ENCODE measurements around the gene ECI1.

The ECI1 gene, protein sequence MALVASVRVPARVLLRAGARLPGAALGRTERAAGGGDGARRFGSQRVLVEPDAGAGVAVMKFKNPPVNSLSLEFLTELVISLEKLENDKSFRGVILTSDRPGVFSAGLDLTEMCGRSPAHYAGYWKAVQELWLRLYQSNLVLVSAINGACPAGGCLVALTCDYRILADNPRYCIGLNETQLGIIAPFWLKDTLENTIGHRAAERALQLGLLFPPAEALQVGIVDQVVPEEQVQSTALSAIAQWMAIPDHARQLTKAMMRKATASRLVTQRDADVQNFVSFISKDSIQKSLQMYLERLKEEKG

DNA sequence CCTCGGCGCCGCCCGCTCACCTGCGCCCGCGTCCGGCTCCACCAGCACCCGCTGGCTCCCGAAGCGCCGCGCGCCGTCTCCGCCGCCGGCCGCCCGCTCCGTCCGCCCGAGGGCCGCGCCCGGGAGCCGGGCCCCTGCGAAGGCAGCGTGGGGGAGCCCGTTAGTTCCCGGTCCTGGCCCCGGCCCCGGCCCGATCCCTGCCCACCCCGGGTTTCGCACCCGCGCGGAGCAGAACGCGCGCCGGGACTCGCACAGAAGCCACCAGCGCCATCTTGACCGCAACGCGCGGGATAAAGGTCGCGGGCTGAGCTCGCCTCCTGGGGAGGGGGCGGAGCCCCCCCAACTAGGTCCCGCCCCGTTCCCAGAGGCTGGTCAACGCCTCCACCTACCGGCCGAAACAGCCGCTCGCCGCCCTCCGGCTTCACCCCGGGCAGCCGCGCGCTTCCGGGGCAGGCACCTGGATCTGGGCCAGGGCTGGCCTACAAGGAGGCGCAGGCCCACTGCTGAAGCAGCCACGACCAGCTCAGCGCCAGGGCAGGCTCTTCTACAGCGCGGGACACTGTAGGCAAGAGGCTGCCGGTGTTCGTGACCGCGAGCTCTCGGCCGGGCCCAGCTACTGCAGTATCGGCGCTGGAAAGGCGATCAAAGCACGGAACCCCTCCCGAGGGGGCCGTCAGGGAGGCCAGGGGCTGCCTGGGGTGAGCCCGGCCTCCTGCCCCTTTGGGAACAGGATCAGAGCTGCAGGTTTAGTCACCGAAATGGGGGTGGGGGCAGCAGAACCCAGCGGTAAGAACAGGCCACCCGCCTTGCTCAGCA lies at the start of gene ECI1:
ECI1 (minus strand) TSS at position 292 of the 816 bp plus-strand sequence; CDS start at position 271, 21 bp downstream.
- DNase-seq (ENCODE audit: low spot score): peak; percentile 99

DNA sequence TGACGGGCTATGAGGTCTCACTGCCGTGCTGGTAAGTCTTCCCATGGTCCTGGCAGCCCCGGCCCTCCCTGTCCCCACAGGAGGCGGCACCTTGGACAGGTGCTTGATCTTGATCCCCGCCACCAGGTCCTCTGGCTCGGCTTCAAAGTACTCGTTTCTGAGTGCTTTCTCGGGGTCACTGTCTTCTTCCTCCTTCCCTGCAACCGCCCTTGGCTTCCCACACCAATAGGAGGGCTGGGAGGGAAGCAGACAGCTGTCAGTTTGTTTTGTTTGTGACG lies 48.5 kb upstream of the ECI1 start:
- no peak for DNase-seq (ENCODE audit: low spot score)

DNA sequence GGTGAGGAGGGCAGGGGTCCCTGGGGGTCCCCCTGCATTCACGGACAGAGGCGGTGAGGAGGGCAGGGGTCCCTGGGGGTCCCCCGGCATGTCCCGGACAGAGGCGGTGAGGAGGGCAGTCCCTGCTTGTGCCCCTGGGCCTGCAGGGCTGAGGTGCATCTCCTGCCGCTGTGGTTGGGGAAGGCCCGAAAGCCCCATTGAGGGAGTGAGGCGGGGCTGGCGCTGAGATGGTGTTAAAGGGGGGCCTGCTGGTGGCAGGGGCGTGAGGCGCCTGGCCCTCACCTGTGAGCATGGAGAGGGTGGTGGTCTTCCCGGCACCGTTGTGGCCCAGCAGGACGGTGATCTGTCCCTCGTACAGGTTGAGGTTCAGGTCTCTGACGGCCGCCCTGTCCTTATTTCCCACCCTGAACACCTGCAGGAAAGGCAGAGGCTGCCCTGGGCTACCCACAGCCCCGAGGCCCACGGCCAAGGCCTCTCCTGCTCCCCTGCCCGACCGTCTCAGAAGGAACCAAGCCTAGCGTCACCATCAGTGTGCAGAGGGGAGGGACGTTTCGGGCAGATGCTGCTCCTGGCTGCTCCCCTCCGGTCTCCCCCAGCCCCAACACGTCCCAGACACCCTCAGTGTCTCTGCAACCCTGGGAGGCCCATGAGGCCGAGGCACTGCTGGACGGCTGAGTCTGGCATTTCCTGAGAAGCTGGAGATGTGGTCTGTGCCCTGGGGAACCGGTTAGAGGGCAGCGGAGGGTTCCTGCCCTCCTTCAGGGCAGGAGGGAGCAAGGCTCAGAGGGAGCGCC lies 47.9 kb upstream of the ECI1 start:
- DNase-seq (ENCODE audit: low spot score): no peak

DNA sequence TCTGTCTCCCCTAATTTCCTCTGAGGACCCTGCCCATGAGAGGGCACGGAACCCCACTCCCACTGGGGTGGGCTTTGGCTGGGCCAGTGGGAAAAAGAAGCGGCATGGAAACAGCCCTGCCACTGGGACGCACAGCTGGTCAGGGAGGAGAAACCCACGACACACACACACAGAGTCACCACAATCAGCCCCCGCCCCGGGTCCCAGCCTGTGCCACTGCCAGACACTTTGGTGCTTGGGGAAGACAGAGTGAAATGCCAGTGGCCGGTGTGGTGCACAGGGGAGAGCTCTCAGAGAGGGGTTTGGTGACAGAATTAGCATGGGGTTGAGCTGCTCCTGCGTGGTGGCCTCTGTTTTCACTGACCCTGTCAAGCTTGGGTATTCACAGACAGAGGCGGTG lies 47.2 kb upstream of the ECI1 start:
- DNase-seq (ENCODE audit: low spot score): no peak

DNA sequence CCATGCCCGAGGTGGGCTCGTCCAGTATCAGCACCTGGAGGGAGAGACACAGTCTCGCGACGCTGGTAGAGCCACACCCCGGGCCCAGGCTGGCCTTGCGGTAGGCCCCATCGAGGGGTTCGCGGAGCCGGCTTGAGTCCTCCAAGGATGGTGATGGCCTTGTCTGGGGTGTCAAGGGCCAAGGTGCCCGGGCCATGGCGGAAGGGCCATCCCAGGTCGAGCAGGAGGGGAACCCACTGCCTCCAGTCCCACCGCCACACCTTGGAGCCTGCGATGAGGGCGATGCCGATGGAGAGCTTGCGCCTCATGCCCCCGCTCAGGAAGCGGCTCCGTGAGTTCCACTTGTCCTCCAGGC lies 46.1 kb upstream of the ECI1 start:
- DNase-seq (ENCODE audit: low spot score): no peak

DNA sequence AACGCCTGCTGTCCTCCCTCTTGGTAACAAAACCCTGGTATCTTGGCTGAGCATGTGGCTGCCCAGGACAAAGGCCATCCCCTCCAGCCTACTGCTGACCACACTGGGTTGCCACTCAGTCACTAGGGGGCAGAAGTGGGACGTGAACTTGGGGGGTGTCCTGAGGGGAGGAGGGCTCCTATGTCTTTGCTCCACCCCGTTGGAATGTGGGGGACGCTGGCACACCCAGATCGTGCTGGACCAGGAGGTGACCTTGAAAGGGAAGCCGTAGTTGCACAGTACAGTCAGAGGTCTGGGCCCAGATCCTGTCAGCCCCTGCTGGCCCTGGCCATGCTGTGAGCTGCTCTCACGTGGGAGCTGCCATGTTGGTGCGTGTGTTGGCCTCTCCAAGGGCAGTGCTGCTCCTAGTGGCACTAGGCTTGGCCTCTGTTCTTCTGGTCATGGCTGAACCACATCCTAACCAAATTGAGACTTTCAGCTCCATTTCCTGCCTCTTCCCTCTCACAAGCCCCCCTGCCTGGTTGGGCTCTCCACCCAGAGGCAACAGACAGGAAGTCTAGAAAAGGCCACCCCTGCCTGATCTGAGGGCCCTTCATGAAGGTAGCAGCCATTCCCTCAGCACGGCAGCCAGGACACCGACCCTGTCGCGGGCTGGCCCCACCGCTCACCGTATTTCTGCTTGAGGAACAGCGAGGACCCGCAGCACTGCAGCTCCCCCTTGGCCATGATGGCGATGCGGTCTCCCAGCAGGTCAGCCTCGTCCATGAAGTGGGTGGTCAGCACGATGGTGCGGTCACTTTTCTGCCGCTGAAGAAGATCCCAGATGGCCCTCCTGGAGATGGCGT lies 45.5 kb upstream of the ECI1 start:
- DNase-seq (ENCODE audit: low spot score): no peak

DNA sequence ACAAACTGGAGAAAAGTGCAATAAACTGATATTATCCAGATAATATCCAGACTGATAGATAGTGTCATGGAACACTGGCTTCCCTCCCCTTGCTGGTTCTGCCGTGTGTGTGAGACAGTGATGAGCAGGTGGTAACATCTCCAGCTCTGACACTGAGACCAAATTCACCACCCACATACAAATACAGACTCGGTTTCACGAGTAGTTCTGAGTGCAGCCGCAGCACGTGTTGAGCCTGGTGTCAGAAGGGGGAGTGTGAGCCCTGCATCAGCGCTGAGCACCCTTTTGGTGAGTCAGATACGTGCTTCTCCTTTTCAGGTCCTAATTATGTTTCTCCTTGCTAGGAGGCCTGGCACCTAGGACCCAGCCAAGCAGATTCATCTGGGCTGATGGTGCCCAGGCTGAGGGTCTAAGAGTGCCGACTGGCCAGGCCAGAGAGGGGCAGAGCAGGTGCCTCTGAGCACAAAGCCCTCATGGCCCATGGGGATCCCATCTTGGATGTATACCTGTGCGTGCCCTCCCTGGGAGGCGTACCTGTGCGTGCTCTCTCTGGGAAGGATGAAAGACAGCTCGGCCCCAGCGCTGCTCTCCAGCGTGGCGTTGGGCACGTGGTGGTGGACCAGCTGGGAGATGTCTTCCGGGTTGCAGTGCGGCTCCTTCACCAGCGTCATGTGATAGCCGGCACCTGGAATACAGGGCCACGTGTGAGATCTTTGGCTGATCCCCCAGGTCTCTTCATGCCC lies 43.8 kb upstream of the ECI1 start:
- DNase-seq (ENCODE audit: low spot score): no peak

DNA sequence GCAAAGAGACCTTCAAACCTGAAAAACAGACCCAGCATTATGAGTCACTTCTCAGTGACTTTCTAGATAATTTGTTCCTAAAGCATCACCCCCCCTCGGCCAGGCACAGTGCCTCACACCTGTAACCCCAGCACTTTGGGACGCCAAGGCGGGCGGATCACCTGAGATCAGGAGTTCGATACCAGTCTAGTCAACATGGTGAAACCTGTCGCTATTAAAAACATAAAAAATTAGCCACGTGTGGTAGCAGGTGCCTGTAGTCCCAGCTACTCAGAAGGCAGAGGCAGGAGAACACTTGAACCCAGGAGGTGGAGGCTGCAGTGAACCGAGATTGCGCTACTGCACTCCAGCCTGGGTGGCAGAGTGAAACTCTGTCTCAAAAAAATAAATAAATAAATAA lies 40.8 kb upstream of the ECI1 start:
- no peak for DNase-seq (ENCODE audit: low spot score)

DNA sequence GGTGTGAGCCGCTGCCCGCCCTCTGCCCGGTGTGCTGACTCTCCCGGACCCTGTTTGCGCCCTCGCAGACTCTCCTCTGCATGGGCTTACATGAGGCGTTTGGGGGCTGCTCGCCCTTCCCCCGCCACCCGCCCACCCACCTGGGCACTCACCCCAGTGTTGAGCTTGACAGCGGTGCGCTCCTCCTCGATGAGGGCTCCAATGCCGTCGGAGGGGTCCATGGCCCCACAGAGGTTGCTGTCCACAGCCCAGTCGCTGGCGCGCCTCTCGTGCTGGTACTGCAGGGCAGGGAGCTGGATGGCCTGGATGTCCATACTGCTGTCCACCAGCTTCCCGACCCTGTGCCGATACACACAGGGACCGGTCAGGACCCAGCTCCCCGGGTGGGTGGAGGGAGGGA lies 37.9 kb upstream of the ECI1 start:
- DNase-seq (ENCODE audit: low spot score): no peak

DNA sequence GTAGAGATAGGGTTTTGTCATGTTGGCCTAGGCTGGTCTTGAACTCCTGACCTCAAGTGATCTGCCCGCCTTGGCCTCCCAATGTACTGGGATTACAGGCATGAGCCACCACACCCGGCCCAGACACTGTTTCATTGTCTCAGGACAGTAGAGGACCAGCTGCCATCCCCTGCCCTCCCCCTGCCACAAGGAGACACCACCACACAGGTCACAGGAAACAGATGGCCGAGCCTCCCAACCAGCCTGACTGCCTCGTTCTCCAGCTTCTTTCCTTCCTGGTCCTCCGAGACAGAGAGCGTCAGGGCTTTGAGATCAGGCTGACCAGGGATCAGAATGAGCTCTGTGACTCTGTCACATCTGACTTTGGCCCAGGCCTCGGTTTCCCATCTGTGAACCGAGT lies 37.3 kb upstream of the ECI1 start:
- no peak for DNase-seq (ENCODE audit: low spot score)

DNA sequence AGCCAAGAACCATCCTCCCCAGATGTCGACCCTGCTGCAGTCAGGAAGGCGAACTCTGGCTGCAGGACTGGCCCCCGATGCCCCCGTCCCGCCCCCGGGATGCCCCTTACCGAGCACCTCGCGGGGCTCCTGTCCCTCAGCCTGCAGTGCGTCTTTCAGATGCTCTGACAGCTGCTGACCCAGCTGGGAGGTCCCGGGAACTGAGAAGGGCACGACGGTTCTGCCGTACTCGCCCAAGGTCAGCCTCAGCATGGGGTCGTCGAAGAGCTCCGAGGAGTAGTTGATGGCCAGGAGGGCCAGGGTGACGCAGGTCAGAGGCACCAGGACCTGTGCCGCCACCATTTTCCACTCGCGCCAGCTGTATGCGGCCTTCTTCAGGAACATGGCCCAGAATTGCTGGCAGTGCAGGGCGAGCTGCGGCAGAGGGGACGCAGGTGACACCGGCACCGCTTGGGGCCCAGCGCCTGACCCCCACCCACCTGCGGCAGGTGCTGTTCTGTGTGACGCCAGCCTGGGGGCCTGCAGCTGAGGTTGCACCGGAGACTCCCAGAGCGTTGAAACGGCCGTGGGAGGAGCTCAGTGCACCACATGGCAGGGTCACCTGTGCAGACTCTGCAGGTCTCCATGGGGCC lies 36.6 kb upstream of the ECI1 start:
- no peak for DNase-seq (ENCODE audit: low spot score)

DNA sequence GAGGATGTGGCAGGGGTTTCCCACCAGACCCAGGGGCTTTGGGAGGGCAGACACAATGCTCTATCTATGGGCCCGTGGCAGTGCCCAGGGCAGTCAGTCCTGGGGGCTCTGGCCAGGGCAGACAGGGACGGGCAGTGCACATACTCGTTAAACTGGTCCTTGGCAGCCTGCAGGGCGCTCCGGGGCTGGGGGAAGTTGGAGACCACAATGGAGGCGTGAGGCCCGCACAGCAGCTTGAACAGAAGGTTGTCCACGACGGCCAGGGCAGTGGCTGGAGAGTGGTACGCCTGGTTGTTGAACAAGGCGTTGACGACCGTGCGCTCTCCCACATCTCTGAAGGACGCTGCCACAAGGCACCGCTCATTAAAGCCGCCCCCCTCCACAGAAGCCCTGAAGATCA lies 35.2 kb upstream of the ECI1 start:
- no peak for DNase-seq (ENCODE audit: low spot score)

DNA sequence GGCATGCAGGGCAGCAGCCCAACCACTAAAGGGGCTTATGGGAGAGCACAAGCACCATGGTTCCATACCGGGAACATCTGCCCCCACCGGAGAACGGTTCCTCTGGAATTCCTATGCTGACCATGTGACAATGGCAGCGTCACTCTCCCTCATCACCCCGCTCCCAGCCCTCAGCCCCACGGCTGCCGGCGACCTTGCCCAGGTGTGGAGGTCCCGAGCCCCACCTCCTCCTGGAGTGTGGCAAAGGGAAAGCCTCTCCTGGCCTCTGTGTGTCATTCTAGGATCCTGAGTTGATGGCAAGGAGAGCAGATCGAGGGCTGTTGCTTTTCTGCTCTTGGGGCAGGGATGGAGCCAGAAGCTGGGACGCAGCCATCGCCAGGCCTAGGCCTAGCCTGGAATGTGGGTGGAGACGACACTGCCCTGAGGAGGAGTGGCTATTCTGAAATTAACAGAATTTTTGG lies 34.4 kb upstream of the ECI1 start:
- DNase-seq (ENCODE audit: low spot score): no peak

DNA sequence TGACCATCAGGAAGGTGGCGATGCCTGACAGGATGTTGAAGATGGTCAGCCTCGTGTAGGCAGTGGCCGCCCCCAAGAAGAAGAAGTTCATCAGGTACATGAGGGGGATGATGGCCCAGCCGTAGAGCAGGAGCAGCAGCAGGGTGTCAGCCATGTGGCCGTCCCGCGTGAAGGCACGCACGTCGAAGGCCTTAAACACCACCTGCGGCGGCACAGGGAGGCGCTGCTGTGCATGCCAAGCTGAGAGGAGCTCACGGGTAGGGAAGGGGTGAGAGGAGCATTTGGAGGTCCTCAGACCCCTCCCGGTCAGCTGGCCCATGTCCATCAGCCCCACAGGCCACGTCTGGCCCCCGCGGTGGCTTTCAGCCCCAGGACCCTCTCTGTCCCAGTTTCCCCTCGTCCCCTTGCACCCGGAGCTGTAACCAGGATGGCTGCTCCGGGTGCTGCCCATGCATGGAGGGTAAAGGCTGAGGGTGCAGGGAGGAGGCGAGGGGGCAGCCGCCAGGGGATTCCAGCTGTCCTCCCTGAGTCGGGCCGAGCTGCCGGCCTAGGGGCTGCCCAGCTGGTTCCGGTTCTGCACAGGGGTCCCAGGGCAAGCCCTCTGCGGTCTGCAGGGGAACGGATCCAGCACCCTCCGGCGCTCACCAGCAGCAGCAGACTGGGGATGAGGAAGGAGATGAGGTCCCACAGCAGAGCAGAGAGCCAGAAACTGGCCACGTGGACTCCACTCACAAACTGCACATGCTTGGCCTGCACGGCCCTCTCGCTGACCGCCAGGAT lies 33.6 kb upstream of the ECI1 start:
- DNase-seq (ENCODE audit: low spot score): no peak

DNA sequence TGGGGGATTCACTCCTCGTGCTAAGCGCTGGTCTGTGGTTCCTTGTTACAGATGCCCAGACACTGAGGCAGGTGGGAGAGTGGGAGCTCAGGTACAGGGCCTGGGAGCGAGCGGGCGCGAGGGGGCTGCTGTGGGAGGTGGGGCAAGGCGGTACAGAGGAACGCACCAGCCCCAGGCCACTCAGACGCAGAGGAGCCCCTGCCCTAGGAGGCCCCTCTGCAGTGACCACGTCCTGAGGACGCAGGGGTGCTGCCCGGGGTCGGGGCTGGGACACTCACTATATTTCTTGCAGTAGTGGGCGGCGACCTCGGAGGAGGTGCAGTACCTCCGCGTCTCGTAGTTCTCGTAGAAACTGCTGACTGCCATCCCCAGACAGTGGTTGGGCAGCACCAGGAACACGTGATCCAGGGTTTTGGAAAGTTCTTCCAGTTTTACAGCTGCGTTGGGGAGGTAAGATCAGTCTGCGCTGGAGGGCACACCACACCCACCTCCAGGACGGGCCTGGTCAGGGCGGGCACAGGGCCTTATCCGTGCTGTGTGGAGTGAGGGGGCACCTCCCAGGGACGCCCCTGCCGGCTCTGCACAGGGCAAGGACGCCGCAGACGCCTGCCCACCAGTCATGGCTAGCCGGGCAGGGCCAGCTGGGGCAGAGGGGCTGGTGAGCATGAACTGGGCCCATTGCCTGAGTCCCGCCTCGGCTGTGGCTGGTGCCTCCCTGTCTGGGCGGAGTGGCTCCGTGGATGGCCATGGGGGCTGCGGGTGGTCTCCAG lies 32.8 kb upstream of the ECI1 start:
- no peak for DNase-seq (ENCODE audit: low spot score)

DNA sequence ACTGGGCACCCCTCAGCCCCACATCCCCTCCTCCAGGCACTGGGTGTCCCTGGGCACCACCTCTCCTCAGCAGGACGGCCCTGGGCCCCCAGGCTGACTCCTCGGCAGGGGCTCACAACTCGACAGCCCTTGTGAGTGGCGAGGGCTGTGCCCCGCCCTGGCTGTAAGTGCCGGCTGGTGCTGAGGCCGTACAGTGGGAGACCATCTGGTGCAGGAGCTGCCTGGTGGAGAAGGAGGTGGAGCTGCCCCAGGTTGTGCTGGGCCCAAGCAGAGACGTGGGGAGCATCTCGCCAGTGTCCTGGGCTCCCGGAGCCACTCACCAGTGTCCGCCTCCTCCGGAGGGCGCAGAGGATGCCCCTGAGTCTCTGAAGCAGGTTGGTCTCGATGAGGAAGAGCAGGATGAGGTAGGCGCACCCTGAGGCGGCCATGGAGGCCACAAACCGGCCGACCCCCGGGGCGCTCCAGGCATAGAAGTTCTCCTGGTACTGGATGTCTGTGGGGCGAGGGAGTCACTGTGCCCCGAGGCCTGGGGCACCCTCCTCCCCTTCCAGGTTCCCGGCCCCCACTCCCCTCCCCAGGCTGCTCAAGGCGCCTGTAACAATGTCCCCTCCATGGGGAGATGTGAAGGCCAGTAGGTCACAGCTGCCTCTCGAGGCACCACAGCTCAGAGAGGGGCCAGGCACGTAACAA lies 31.6 kb upstream of the ECI1 start:
- DNase-seq (ENCODE audit: low spot score): no peak

DNA sequence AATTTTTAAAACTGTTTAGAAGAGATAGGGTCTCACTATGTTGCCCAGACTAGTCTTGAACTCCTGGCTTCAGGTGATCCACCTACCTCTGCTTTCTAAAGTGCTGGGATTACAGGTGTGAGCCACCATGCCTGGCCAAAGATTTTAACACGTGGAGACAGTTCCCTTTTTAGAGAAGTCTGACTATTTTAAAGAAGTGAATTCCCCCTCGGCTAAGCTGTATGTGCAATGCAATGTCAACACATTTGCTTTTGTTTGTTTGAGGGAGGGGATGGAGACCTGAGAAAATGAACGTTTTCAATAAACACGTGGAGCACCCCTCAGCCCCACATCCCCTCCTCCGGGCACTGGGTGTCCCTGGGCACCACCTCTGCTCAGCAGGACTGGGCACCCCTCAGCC lies 30.9 kb upstream of the ECI1 start:
- DNase-seq (ENCODE audit: low spot score): no peak

DNA sequence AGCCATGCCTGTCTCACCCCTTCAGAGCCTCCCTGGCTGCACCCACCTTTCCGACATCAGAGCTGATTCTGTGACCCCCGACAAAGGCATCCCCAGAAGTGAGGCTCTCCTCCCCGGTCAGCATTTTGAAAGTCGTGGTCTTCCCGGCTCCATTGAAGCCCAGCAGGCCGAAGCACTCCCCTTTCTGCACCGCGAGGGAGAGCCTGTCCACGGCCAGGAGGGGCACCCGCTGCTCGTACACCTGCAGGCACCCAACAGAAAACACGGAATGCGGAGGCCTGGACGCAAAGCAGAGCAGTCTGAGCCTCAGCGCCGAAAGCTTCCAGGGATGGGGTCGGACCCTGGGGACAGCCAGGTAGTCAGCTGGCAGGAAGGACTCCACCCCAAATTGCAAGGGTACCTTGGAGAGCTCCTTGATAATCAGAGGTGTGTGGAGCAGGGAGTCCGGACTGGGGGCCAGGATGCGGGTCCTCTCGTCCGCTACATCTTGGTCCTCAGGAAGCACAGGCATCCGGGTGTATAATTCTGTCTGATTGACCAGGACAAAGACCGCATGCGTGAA lies 29.7 kb upstream of the ECI1 start:
- DNase-seq (ENCODE audit: low spot score): no peak
